DMS79 treated with DMSO at 0.1 percent for 48 hours (cell line): ENCODE results near the gene ACOT11.

ENCODE experiments used
- DNase-seq: peaks from one replicate; lab custom pipeline; 2025; lab: John Stamatoyannopoulos, UW

Gene ACOT11

GRCh38 chr1:54537611-54538010 is 10.4 kb upstream of the ACOT11 start:
- DNase-seq = no peak

- DNase-seq = no peak
These were observed 9.5 kb upstream of the ACOT11 start for GRCh38 chr1:54538538-54538937.

GRCh38 chr1:54540582-54541295 is 7.3 kb upstream of the ACOT11 start:
- no peak for DNase-seq

- peak; percentile 90 for DNase-seq
These were observed 5.7 kb upstream of the ACOT11 start for GRCh38 chr1:54542120-54542961.

- no peak for DNase-seq
These were observed 5.0 kb upstream of the ACOT11 start for GRCh38 chr1:54542962-54543539.

GRCh38 chr1:54543729-54544496 is 4.1 kb upstream of the ACOT11 start:
- DNase-seq = no peak

- no peak for DNase-seq
These were observed 2.0 kb upstream of the ACOT11 start for GRCh38 chr1:54545916-54546635.

GRCh38 chr1:54546651-54547401 is 1.2 kb upstream of the ACOT11 start:
- no peak for DNase-seq

GRCh38 chr1:54548389-54549044 is 489 bp downstream of the ACOT11 start:
- no peak for DNase-seq

- no peak for DNase-seq
These were observed 1.3 kb downstream of the ACOT11 start for GRCh38 chr1:54549181-54549924.

- DNase-seq = no peak
These were observed 3.9 kb downstream of the ACOT11 start for GRCh38 chr1:54551891-54552290.

GRCh38 chr1:54553602-54554313 is 5.7 kb downstream of the ACOT11 start:
- no peak for DNase-seq

GRCh38 chr1:54556110-54556509 is 8.1 kb downstream of the ACOT11 start:
- no peak for DNase-seq

GRCh38 chr1:54557671-54558355 is 9.8 kb downstream of the ACOT11 start:
- no peak for DNase-seq

- DNase-seq = no peak
These were observed 10.5 kb downstream of the ACOT11 start for GRCh38 chr1:54558434-54559030.

GRCh38 chr1:54559111-54559548 is 11.1 kb downstream of the ACOT11 start:
- no peak for DNase-seq

GRCh38 chr1:54559771-54560231 is 11.8 kb downstream of the ACOT11 start:
- no peak for DNase-seq
